Raji (cell line): ENCODE measurements around the gene PRELID2.

Source experiments
- POLR2A ChIP-seq: IDR thresholded peaks from 2 replicates; pipeline ENCODE4 v1.6.1; 2011; ENCODE audit warnings: low read depth, low read length, control low read depth; ENCODE audit not compliant: insufficient read depth

The PRELID2 gene

GRCh38 chr5:145818604-145819003, 16.5 kb downstream of the PRELID2 start:
- TF ChIP-seq POLR2A: no peak

- TF ChIP-seq POLR2A: no peak
Measured at GRCh38 chr5:145812877-145813276, 22.3 kb downstream of the PRELID2 start.

- TF ChIP-seq POLR2A: no peak
Measured at GRCh38 chr5:145811834-145812625, 23.1 kb downstream of the PRELID2 start.

GRCh38 chr5:145806923-145807322, 28.2 kb downstream of the PRELID2 start:
- no peak for TF ChIP-seq POLR2A

GRCh38 chr5:145805819-145806218, 29.3 kb downstream of the PRELID2 start:
- TF ChIP-seq POLR2A: no peak

DNA sequence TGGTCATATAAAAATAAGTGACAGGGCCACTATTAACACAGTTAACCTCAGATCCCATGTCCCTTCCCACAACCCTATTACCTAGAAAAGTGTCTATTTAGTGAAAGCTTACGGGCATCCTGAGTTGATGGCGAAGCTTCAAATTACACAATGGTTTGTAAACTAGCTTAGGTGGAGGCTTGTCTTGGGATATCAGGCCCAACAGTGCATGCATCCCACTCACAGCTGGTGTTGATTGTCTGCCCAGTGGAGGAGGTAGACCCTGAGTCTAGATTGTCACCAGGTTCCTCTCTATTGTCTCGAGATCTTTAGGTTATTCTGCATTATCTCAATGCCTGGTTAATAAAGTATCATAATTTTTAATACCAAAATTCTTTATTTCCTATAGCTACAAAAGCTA, 30.4 kb downstream of the PRELID2 start:
- no peak for TF ChIP-seq POLR2A

DNA sequence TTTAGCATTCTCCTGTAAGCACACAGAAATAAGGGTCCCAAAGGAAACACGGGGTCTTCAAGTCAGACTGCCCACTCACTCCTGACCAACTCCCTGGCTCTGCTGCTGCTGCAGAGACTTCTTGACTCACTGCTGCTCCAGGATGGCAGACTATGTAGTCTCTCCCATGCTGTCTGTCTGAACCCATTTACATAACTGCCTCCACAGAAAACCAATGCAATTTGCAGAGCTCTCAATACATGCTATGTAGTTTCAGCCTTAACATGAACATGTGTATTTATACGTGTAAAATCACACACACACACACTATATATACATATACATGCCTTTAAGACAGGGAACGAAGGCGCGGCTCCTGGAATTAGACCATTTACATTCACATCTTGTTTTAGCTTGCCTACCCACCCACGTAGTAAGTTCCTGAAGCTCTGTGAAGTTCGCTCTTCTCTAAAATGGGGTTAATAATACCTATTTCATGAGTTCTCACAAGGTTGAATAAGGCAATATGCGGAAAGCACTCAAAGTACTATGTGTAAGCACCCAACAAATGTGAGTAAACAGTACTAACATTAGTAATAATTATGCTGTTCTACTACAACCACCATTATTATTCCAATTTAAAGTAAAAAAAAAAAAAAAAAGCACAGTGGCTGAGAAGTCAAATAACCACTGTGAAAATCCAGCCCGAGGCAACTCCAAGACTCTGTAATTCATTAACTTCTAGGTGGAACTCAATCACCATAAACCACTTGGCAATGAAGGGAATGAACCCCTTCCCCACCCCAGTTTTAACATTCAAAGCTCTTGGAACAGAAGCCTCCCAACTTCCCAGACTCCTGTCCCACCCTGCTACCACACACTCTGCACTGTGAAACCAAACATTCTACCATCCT, 31.8 kb downstream of the PRELID2 start:
- TF ChIP-seq POLR2A: no peak

GRCh38 chr5:145801195-145801594, 33.9 kb downstream of the PRELID2 start:
- no peak for TF ChIP-seq POLR2A

DNA sequence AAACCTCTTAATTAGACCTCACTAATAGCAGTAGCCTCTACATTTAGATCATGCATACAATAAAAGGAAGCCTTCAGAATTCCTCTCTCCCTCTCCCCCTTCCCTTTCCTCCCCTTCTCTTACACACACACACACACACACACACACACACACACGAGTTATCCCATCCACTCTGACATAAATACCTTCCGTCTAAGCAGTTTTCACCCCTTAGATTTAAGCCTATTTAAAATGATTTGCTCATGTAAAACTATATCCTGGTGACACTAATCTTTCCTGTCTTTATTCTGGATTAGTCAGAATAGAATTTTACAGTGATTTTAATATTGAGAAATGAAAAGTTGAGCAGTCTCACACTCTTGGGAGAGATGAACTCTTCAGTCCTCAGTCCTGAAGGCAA, 35.0 kb downstream of the PRELID2 start:
- TF ChIP-seq POLR2A: no peak

GRCh38 chr5:145797336-145797735, 37.8 kb downstream of the PRELID2 start:
- TF ChIP-seq POLR2A: no peak

GRCh38 chr5:145796318-145796717, 38.8 kb downstream of the PRELID2 start:
- no peak for TF ChIP-seq POLR2A

- TF ChIP-seq POLR2A: no peak
Measured at GRCh38 chr5:145793574-145793973, 41.6 kb downstream of the PRELID2 start.

GRCh38 chr5:145792840-145793239, 42.3 kb downstream of the PRELID2 start:
- TF ChIP-seq POLR2A: no peak

DNA sequence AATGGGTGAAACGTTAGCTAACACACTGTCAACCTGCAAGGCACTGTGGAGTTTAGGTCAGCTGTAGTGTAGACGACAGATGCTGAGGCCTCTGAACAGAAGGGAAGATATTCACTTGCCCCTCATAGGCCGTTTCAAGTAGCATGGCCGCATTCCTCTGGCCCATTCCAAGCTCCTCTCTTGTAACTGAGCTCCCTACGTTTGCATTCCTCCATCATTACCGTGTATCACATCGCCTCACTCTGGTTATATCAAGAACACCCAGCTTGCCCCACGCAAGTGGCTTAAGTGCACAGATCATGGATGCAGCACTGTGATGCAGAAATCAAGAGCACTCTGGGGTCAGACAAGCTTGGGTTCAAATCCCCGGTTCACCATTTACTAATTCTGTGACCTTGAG, 43.3 kb downstream of the PRELID2 start:
- TF ChIP-seq POLR2A: no peak

DNA sequence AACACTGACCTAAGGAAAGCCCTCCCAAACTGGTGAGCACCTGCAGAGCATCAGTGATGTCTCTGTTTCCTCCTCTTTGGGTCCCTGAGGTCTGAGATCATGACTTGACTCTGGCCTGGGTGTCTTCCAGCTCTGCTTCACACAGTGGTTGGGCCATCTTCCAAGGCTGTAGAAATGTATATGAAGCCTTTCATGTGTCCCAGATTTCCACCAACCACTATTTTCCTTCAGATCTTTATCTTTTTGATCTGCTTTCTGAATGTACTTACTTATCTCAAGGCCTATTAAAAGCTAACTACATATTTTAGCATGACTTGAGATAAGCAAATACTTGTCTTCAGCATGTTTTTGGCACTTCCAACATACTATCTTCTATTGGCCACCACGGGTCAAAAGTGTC, 47.1 kb downstream of the PRELID2 start:
- TF ChIP-seq POLR2A: no peak

GRCh38 chr5:145787507-145787906, 47.6 kb downstream of the PRELID2 start:
- TF ChIP-seq POLR2A: no peak

- no peak for TF ChIP-seq POLR2A
Measured at GRCh38 chr5:145787001-145787400, 48.1 kb downstream of the PRELID2 start.

DNA sequence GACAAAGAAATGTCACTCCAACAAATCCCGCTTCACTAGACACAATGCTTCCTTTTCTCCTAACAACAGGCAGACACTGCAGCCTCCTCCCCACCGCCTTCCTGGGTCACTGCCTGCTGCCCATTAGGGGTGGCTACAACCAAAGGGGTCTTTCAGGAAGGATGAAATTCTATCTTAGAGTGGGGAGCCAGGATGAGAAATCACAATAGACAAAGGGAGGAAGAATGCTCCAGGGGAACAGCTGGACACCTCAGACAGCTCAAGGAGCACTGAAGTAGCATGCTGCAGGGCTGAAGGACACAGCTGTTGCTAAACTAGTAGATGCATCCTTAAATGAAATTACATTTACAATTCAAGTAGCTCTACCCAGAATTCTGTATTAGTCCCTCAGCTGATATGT, 54.2 kb downstream of the PRELID2 start:
- no peak for TF ChIP-seq POLR2A
